ENCODE measurements around the gene EPHX1.
A peak's percentile ranks its signal among the peaks of the same experiment; 100 is the strongest.
"Not testable (repeated sequence)": the region's sequence is repeated elsewhere in the genome, so short reads cannot be mapped to it uniquely, and the experiment has no call there.

The EPHX1 gene

DNA sequence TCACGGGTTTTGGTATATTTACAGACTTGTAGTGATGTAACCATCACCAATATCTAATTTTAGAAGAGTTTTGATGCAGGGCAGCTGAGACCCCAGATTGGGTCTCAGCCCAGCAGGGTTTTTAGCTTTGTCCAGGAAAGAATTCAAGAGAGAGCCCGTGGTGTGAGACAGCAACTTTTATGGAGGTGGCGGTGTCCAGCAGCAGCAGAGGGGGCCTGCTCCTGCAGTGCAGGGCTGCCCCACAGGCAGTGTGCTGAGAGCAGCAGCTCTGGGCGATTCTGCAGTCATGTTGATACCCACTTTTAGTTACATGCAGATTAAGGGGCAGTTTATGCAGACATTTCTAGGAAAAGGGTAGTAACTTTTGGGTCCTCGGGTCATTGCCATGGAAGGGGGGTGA lies 1.8 kb upstream of the EPHX1 start:
- peak overlapping the region; percentile 28 to 90 (median 67) for H3K4me3 Mint-ChIP-seq

DNA sequence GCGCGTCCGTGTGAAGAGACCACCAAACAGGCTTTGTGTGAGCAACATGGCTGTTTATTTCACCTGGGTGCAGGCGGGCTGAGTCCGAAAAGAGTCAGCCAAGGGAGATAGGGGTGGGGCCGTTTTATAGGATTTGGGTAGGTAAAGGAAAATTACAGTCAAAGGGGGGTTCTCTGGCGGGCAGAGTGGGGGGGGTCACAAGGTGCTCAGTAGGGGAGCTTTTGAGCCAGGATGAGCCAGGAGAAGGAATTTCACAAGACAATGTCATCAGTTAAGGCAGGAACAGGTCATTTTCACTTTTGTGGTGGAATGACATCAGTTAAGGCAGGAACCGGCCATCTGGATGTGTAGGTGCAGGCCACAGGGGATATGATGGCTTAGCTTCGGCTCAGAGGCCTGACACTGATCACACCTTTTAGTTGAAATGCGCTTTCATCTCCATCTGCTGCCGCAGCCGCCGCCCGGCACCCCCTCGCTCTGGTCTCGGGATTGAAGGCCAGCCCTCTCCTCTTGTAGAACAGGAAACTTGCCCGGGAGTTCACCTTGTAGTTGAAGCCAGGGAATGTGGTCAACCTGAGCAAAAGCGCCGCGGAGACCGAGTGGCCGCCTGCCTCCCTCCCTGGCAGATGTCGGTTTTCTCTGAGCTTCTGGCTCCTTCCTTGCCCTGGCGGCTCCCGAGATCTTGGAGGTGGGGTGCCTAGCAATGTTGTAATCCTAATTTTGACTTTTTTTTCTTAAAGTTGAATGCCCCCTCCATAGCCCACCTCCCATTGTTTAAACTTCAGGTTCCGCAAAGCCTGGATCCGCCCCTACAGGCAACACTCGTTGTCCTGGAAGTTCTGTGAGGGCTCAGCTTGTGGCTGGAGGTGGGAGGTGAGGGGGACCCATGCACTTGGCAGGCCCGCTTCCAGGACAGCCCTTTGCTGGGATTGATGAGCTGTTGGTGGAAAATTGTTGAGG lies 935 bp downstream of the EPHX1 start:
- H3K9me3 Mint-ChIP-seq; H3K36me3 Mint-ChIP-seq (ENCODE audit: low read depth): not testable (repeated sequence)
- H3K27me3 Mint-ChIP-seq (ENCODE audit: low read depth) = peaks cover 10% of the 10 kb centered on the region
- peak overlapping the region; percentile 93 to 97 (median 97) for H3K4me3 Mint-ChIP-seq
- H3K4me1 Mint-ChIP-seq = peaks cover 36% of the 10 kb centered on the region
- peak overlapping the region; percentile 81 to 96 (median 93) for H3K27ac Mint-ChIP-seq

More for the DNA sequence above, 1.8 kb upstream of the EPHX1 start:
- peaks cover 4% of the 10 kb centered on the region for H3K36me3 Mint-ChIP-seq (ENCODE audit: low read depth)
- H3K27me3 Mint-ChIP-seq (ENCODE audit: low read depth) = peaks cover 10% of the 10 kb centered on the region
- peak overlapping the region in 2 of 3 experiments; percentile 20 to 44 for H3K27ac Mint-ChIP-seq
- peaks cover 22% of the 10 kb centered on the region for H3K4me1 Mint-ChIP-seq
- TF ChIP-seq, protein P1, sequence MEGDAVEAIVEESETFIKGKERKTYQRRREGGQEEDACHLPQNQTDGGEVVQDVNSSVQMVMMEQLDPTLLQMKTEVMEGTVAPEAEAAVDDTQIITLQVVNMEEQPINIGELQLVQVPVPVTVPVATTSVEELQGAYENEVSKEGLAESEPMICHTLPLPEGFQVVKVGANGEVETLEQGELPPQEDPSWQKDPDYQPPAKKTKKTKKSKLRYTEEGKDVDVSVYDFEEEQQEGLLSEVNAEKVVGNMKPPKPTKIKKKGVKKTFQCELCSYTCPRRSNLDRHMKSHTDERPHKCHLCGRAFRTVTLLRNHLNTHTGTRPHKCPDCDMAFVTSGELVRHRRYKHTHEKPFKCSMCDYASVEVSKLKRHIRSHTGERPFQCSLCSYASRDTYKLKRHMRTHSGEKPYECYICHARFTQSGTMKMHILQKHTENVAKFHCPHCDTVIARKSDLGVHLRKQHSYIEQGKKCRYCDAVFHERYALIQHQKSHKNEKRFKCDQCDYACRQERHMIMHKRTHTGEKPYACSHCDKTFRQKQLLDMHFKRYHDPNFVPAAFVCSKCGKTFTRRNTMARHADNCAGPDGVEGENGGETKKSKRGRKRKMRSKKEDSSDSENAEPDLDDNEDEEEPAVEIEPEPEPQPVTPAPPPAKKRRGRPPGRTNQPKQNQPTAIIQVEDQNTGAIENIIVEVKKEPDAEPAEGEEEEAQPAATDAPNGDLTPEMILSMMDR (IDR thresholded peaks at IDR 0.05; ENCODE audit: unreplicated experiment in 3 of 3) = no peak
- H3K9me3 Mint-ChIP-seq = no peaks in the 10 kb centered on the region

DNA sequence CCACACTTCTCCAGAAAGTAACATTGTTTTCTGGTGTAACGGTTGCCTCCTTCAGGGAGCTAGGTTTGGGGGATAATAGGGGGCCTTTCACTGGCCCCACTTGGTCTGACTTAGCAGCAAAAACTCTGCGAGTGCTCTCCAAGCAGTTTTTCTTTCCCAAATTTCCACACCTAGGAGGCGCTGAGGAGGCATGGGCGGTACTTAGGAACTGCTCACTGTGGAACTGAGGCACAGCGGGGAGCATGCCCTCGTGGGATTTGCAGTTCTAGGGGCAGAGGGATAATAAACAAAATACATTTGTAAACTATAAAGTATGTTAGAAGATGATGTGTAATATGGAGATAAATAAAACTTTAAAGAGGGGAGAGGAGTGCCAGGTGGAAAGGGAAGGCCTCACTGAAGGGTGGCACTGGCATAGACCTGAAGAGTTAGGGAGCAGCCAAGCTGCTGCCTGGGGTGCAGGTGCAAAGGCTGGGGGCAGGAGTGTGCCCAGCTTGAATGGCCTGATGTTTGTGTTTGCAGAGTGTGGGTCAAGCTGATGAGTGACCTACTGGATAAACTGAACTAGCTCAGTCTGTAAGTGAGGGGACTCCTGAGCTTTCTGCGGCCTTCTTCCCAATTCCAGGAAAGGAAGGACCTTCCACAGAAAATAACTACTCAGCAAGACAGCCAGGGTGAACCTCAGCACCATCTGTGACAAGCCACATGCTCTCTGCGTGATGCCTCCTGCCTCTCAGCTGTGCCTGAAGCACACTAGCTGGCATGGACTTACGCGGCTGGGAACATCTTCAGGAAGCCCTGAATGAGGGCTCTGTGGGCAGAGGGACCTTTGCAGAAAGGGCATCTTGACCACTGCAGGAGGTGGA lies 1.9 kb downstream of the EPHX1 start:
- TF ChIP-seq, protein P1 (IDR thresholded peaks at IDR 0.05; ENCODE audit: unreplicated experiment in 3 of 3) = peak; percentile 28 to 40 (median 32)
- peaks cover 10% of the 10 kb centered on the region for H3K27me3 Mint-ChIP-seq (ENCODE audit: low read depth)
- peaks cover 45% of the 10 kb centered on the region for H3K4me1 Mint-ChIP-seq
- no peaks in the 10 kb centered on the region for H3K9me3 Mint-ChIP-seq
- H3K4me3 Mint-ChIP-seq = peak overlapping the region; percentile 93 to 97 (median 97)
- H3K36me3 Mint-ChIP-seq (ENCODE audit: low read depth) = no peaks in the 10 kb centered on the region
- peak overlapping the region; percentile 81 to 96 (median 93) for H3K27ac Mint-ChIP-seq

DNA sequence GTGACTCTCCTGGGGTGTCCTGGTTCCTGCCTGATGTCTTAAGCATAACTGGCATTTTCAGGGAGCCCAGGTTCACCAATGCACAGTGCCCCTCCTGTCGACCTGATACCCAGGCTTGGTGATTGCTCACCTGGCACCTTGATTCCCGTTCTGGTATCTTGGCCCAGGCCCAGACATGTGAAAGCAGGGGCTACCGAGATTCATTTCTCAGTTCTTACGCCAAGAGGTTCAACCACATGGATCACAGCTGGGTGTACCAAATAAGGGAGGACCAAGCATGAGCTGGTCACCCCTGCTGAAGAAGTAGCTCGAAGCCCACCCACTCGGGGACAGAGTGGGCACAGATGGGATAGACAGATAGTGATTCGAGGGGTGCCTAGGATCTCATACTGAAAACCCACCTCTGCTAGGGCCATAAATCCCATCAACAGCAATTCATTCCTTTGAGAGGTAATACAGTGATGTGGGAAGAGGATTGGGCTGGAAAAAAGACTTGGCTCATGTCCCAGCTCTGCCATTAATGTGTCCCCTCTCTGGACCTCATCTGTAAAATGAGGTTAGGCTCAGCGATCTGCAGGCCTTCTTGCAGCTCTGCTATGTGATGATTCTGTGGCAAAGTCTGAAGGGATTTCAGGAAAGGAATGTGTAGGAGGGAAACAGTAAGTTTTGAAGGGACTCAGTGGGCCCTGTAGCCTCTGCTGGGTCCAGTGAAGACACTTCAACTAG lies 2.7 kb downstream of the EPHX1 start:
- peak overlapping the region; percentile 40 to 97 (median 93) for H3K4me3 Mint-ChIP-seq
- H3K27ac Mint-ChIP-seq = peak overlapping the region; percentile 93 to 96 (median 94)
- TF ChIP-seq, protein P1 (IDR thresholded peaks at IDR 0.05; ENCODE audit: unreplicated experiment in 3 of 3) = no peak
- no peaks in the 10 kb centered on the region for H3K9me3 Mint-ChIP-seq
- H3K4me1 Mint-ChIP-seq = peaks cover 53% of the 10 kb centered on the region
- H3K36me3 Mint-ChIP-seq (ENCODE audit: low read depth) = no peaks in the 10 kb centered on the region
- peaks cover 10% of the 10 kb centered on the region for H3K27me3 Mint-ChIP-seq (ENCODE audit: low read depth)

DNA sequence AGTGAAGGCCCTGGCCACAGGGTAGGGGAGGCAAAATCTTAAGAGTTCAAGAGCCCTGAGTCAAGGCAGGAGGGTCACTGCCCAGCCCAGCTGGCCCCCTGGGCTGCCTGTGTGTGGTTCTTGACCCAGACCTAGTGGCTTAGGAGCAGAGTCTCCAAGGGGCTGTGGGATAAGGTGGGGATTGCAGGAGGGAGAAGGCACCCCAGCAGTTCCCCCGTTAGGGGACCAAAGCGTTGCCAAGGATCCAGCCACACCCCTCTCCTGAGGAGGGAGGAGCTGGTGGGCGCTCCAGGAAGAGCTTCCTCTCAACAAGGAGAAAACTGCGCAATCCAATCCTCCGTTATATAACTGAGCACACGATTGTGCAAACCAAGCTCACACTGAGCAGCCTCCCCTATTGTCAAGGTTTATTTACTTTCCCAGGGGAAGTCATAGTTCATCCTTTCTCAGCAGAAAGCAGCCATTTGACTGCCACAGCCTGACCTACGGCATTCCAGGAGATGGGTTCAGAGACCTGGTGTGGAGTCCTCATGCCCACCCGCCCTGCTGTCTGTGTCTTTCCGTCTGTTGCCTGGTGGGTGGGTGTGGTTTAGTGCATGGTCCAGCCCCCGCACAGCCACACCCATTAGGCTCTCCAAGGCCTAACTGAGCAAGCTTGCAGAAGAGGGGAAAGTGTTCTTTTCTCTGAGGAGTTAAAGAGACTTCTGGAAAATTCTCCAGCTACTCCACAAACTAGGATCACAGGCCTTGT lies 3.5 kb downstream of the EPHX1 start:
- peak overlapping the region; percentile 93 to 96 (median 94) for H3K27ac Mint-ChIP-seq
- peaks cover 10% of the 10 kb centered on the region for H3K27me3 Mint-ChIP-seq (ENCODE audit: low read depth)
- peak overlapping the region; percentile 47 to 69 (median 47) for H3K4me3 Mint-ChIP-seq
- no peaks in the 10 kb centered on the region for H3K36me3 Mint-ChIP-seq (ENCODE audit: low read depth)
- no peaks in the 10 kb centered on the region for H3K9me3 Mint-ChIP-seq
- TF ChIP-seq, protein P1 (IDR thresholded peaks at IDR 0.05; ENCODE audit: unreplicated experiment in 3 of 3) = no peak
- H3K4me1 Mint-ChIP-seq = peaks cover 60% of the 10 kb centered on the region
